22Rv1 (cell line): ENCODE measurements around the gene C1orf146.

ENCODE experiments used
- CTCF ChIP-seq: fragments of 450-650 bp; IDR thresholded peaks from 2 replicates; pipeline ENCODE4 v1.5.1; 2017; ENCODE audit warnings: mild to moderate bottlenecking
- ZFX ChIP-seq: fragments of 450-650 bp; IDR thresholded peaks from 2 replicates; pipeline ENCODE4 v1.6.1; 2017; ENCODE audit warnings: antibody characterized with exemption, borderline replicate concordance

- no peak for TF ChIP-seq CTCF
- TF ChIP-seq ZFX, result no peak
Measured at GRCh38 chr1:92168657-92169056, 49.1 kb upstream of the C1orf146 start.
